Effector memory CD8-positive, alpha-beta T cell (primary cell): ENCODE data around the gene EPB41L4B.

ENCODE experiments used
- ATAC-seq: fragments of 150-1000 bp; cut with Tn5 transposase; replicated peaks from 2 replicates; pipeline ENCODE4 v1.10.0; 2021; ENCODE audit warnings: mild to moderate bottlenecking, moderate library complexity
- DNase-seq, 3 experiments: peaks; one replicate each; pipeline ENCODE4 v3.0.0; 2021
- H3K27ac Mint-ChIP-seq, 2 donors: one replicate each; pipeline ENCODE4 v1.8.0; 2022; ENCODE audit warnings: mild to moderate bottlenecking in 2 of 2, mixed read lengths in 2 of 2, moderate library complexity in 2 of 2
- H3K27me3 Mint-ChIP-seq, 2 donors: one replicate each; pipeline ENCODE4 v1.8.0; 2022; ENCODE audit warnings: mixed read lengths in 2 of 2
- H3K36me3 Mint-ChIP-seq: one replicate; pipeline ENCODE4 v1.8.0; 2022; ENCODE audit warnings: mild to moderate bottlenecking, moderate library complexity, mixed read lengths; ENCODE audit not compliant: insufficient read depth
- H3K4me1 Mint-ChIP-seq, 2 donors: one replicate each; pipeline ENCODE4 v1.8.0; 2022; ENCODE audit warnings: low read depth in 2 of 2, mixed read lengths in 2 of 2
- H3K4me3 Mint-ChIP-seq, 2 donors: one replicate each; pipeline ENCODE4 v1.8.0; 2022; ENCODE audit warnings: mild to moderate bottlenecking in 2 of 2, mixed read lengths in 2 of 2, moderate library complexity in 2 of 2
- H3K9me3 Mint-ChIP-seq, 2 donors: one replicate each; pipeline ENCODE4 v1.8.0; 2022; ENCODE audit warnings: mixed read lengths in 2 of 2

The EPB41L4B gene

GRCh38 chr9:109267555-109267954, 53.3 kb downstream of the EPB41L4B start:
- Mint-ChIP-seq H3K4me1 (no peaks in the 10 kb centered on the region), H3K9me3 (no peaks in the 10 kb centered on the region), H3K36me3 (no peaks in the 10 kb centered on the region), H3K27me3 (peaks cover 17 to 19% of the 10 kb centered on the region in 2 donors), H3K27ac (no peak overlapping the region), H3K4me3 (no peak overlapping the region)
- no peak for DNase-seq
- no peak for ATAC-seq

- Mint-ChIP-seq H3K27ac (no peak overlapping the region), H3K9me3 (no peaks in the 10 kb centered on the region), H3K4me3 (no peak overlapping the region), H3K27me3 (peaks cover 23 to 29% of the 10 kb centered on the region in 2 donors), H3K4me1 (no peaks in the 10 kb centered on the region), H3K36me3 (no peaks in the 10 kb centered on the region)
- no peak for DNase-seq
- ATAC-seq, result no peak
Observed at GRCh38 chr9:109264877-109265587, 55.8 kb downstream of the EPB41L4B start.

- H3K27ac Mint-ChIP-seq, result no peak overlapping the region
- DNase-seq (no peak), ATAC-seq (no peak)
- no peaks in the 10 kb centered on the region for H3K4me1 Mint-ChIP-seq
- no peak overlapping the region for H3K4me3 Mint-ChIP-seq
- H3K36me3 Mint-ChIP-seq, result no peaks in the 10 kb centered on the region
- H3K9me3 Mint-ChIP-seq, result no peaks in the 10 kb centered on the region
- peaks cover 29 to 37% of the 10 kb centered on the region in 2 donors for H3K27me3 Mint-ChIP-seq
Observed at GRCh38 chr9:109263358-109263757, 57.5 kb downstream of the EPB41L4B start.

- no peaks in the 10 kb centered on the region for H3K36me3 Mint-ChIP-seq
- no peak for DNase-seq
- no peak for ATAC-seq
- peaks cover 21 to 47% of the 10 kb centered on the region in 2 donors for H3K27me3 Mint-ChIP-seq
- no peaks in the 10 kb centered on the region for H3K9me3 Mint-ChIP-seq
- H3K4me3 Mint-ChIP-seq, result no peak overlapping the region
- no peak overlapping the region for H3K27ac Mint-ChIP-seq
- no peaks in the 10 kb centered on the region for H3K4me1 Mint-ChIP-seq
Observed at GRCh38 chr9:109258481-109259302, 62.2 kb downstream of the EPB41L4B start.

- no peaks in the 10 kb centered on the region for H3K4me1 Mint-ChIP-seq
- no peak for DNase-seq
- H3K4me3 Mint-ChIP-seq, result no peak overlapping the region
- ATAC-seq, result no peak
- H3K27me3 Mint-ChIP-seq, result peaks cover 24 to 52% of the 10 kb centered on the region in 2 donors
- no peaks in the 10 kb centered on the region for H3K9me3 Mint-ChIP-seq
- no peak overlapping the region for H3K27ac Mint-ChIP-seq
- no peaks in the 10 kb centered on the region for H3K36me3 Mint-ChIP-seq
Observed at GRCh38 chr9:109256336-109256735, 64.5 kb downstream of the EPB41L4B start.

GRCh38 chr9:109255394-109255793, 65.5 kb downstream of the EPB41L4B start:
- ATAC-seq (no peak), DNase-seq (no peak)
- Mint-ChIP-seq H3K4me3 (no peak overlapping the region), H3K36me3 (no peaks in the 10 kb centered on the region), H3K9me3 (no peaks in the 10 kb centered on the region), H3K27me3 (peaks cover 19 to 58% of the 10 kb centered on the region in 2 donors), H3K4me1 (no peaks in the 10 kb centered on the region), H3K27ac (no peak overlapping the region)

GRCh38 chr9:109254317-109254716, 66.5 kb downstream of the EPB41L4B start:
- Mint-ChIP-seq H3K27me3 (peaks cover 19 to 63% of the 10 kb centered on the region in 2 donors), H3K9me3 (no peaks in the 10 kb centered on the region), H3K36me3 (no peaks in the 10 kb centered on the region), H3K27ac (no peak overlapping the region), H3K4me1 (no peaks in the 10 kb centered on the region), H3K4me3 (no peak overlapping the region)
- ATAC-seq (no peak), DNase-seq (no peak)

- no peak overlapping the region for H3K4me3 Mint-ChIP-seq
- H3K9me3 Mint-ChIP-seq, result no peaks in the 10 kb centered on the region
- DNase-seq (no peak), ATAC-seq (no peak)
- H3K27me3 Mint-ChIP-seq, result peaks cover 19 to 60% of the 10 kb centered on the region in 2 donors
- H3K4me1 Mint-ChIP-seq, result no peaks in the 10 kb centered on the region
- no peaks in the 10 kb centered on the region for H3K36me3 Mint-ChIP-seq
- no peak overlapping the region for H3K27ac Mint-ChIP-seq
Observed at GRCh38 chr9:109253637-109254284, 67.1 kb downstream of the EPB41L4B start.

GRCh38 chr9:109253241-109253636, 67.6 kb downstream of the EPB41L4B start:
- Mint-ChIP-seq H3K27ac (no peak overlapping the region), H3K36me3 (no peaks in the 10 kb centered on the region), H3K4me1 (no peaks in the 10 kb centered on the region), H3K27me3 (peaks cover 19 to 54% of the 10 kb centered on the region in 2 donors), H3K9me3 (no peaks in the 10 kb centered on the region), H3K4me3 (no peak overlapping the region)
- no peak for DNase-seq
- no peak for ATAC-seq

- Mint-ChIP-seq H3K4me1 (no peaks in the 10 kb centered on the region), H3K9me3 (no peaks in the 10 kb centered on the region), H3K27ac (no peak overlapping the region), H3K27me3 (peaks cover 19 to 46% of the 10 kb centered on the region in 2 donors), H3K36me3 (no peaks in the 10 kb centered on the region), H3K4me3 (no peak overlapping the region)
- ATAC-seq (no peak), DNase-seq (no peak)
Observed at GRCh38 chr9:109252291-109252690, 68.6 kb downstream of the EPB41L4B start.

GRCh38 chr9:109251776-109252106, 69.1 kb downstream of the EPB41L4B start:
- no peak overlapping the region for H3K27ac Mint-ChIP-seq
- H3K36me3 Mint-ChIP-seq, result no peaks in the 10 kb centered on the region
- H3K9me3 Mint-ChIP-seq, result no peaks in the 10 kb centered on the region
- ATAC-seq (no peak), DNase-seq (no peak)
- no peaks in the 10 kb centered on the region for H3K4me1 Mint-ChIP-seq
- H3K27me3 Mint-ChIP-seq, result peaks cover 15 to 41% of the 10 kb centered on the region in 2 donors
- no peak overlapping the region for H3K4me3 Mint-ChIP-seq

GRCh38 chr9:109251080-109251775, 69.6 kb downstream of the EPB41L4B start:
- H3K4me3 Mint-ChIP-seq, result no peak overlapping the region
- no peak for ATAC-seq
- H3K9me3 Mint-ChIP-seq, result no peaks in the 10 kb centered on the region
- no peaks in the 10 kb centered on the region for H3K36me3 Mint-ChIP-seq
- peaks cover 18 to 39% of the 10 kb centered on the region in 2 donors for H3K27me3 Mint-ChIP-seq
- no peak overlapping the region for H3K27ac Mint-ChIP-seq
- DNase-seq, result no peak
- H3K4me1 Mint-ChIP-seq, result no peaks in the 10 kb centered on the region

- H3K9me3 Mint-ChIP-seq, result no peaks in the 10 kb centered on the region
- H3K4me1 Mint-ChIP-seq, result no peaks in the 10 kb centered on the region
- DNase-seq (no peak), ATAC-seq (no peak)
- no peak overlapping the region for H3K4me3 Mint-ChIP-seq
- H3K27ac Mint-ChIP-seq, result no peak overlapping the region
- H3K27me3 Mint-ChIP-seq, result peaks cover 23 to 44% of the 10 kb centered on the region in 2 donors
- no peaks in the 10 kb centered on the region for H3K36me3 Mint-ChIP-seq
Observed at GRCh38 chr9:109250771-109251079, 70.1 kb downstream of the EPB41L4B start.
